Upper lobe of right lung (tissue), 1 donor: ENCODE data around the gene MAP3K9. TPM values are rescaled to one million over a fixed set of nuclear protein-coding genes. Genes with fewer than 3 reads are reported as not detected.
A peak's percentile ranks its signal among the peaks of the same experiment; 100 is the strongest.

Source experiments
- ATAC-seq: fragments of 200-7000 bp; cut with Tn5 transposase; one replicate; pipeline ENCODE4 v1.9.1; 2020; ENCODE audit warnings: mild to moderate bottlenecking, moderate library complexity
- DNase-seq: peaks from one replicate; pipeline ENCODE4 v3.0.0-alpha.2; 2020
- H3K27ac ChIP-seq: fragments of 200-600 bp; one replicate; pipeline ENCODE4 v1.8.0; 2022
- H3K27me3 ChIP-seq: fragments of 200-600 bp; one replicate; pipeline ENCODE4 v1.8.0; 2022; ENCODE audit warnings: mild to moderate bottlenecking
- H3K36me3 ChIP-seq: fragments of 200-600 bp; one replicate; pipeline ENCODE4 v1.8.0; 2022
- H3K4me1 ChIP-seq: fragments of 200-600 bp; one replicate; pipeline ENCODE4 v1.8.0; 2022
- H3K4me3 ChIP-seq: fragments of 200-600 bp; one replicate; pipeline ENCODE4 v1.8.0; 2022; ENCODE audit warnings: mild to moderate bottlenecking
- H3K9me3 ChIP-seq: fragments of 200-600 bp; one replicate; pipeline ENCODE4 v1.8.0; 2022
- intact Hi-C: fragments of 100-400 bp; cut with DNase I; formaldehyde crosslinking; loops from one replicate; pipeline ENCODE4 v1.11.0; 2022
- total RNA-seq: library from RNA; stranded (reverse); fragmentation: NEBNext Ultra II Directional; extraction: Animal tissue kit (Norgen Biotek cat#: 25700); gene quantifications from one replicate; pipeline ENCODE4 v1.2.1, GENCODE V29; 2021
- TF ChIP-seq, protein P1 (sequence below): fragments of 200-600 bp; IDR thresholded peaks from one replicate; pipeline ENCODE4 v1.8.0; 2022; ENCODE audit warnings: antibody characterized with exemption
- donor health status: DM: no; HTN: yes; CAD: no; lungs with severe emphysema.

The MAP3K9 gene
- total RNA-seq, 1 donor from 2014 or later: 12.0 TPM

DNA sequence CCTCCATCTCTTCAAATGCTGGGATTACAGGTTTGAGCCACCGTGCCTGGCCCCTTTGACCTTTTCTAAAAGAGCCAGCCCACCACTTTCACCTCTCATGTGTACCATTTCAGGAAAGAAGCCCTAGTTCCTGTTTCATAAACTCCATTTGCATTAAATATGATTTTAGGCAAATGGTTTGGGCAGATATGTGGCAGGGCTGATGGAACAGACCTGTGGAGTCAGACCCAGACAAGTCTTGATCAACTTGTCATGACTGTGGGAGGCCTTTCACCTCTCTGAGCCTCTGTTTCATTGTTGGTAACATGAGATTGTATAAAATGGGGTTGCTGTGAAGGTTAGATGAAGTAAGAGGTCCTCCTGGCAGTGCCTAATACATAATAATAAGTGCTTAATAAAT lies 5.2 kb upstream of the MAP3K9 start:
- Histone ChIP-seq H3K4me1 (peaks cover 11% of the 10 kb centered on the region), H3K36me3 (no peaks in the 10 kb centered on the region), H3K9me3 (no peaks in the 10 kb centered on the region), H3K4me3 (no peak overlapping the region), H3K27ac (no peak overlapping the region), H3K27me3 (no peaks in the 10 kb centered on the region)
- TF ChIP-seq, protein P1, sequence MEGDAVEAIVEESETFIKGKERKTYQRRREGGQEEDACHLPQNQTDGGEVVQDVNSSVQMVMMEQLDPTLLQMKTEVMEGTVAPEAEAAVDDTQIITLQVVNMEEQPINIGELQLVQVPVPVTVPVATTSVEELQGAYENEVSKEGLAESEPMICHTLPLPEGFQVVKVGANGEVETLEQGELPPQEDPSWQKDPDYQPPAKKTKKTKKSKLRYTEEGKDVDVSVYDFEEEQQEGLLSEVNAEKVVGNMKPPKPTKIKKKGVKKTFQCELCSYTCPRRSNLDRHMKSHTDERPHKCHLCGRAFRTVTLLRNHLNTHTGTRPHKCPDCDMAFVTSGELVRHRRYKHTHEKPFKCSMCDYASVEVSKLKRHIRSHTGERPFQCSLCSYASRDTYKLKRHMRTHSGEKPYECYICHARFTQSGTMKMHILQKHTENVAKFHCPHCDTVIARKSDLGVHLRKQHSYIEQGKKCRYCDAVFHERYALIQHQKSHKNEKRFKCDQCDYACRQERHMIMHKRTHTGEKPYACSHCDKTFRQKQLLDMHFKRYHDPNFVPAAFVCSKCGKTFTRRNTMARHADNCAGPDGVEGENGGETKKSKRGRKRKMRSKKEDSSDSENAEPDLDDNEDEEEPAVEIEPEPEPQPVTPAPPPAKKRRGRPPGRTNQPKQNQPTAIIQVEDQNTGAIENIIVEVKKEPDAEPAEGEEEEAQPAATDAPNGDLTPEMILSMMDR: no peak
- ATAC-seq (no peak), DNase-seq (no peak)
- intact Hi-C loops: loop anchor here (10.0 kb wide), 1 partner anchor 160 kb away; no protein-coding TSS in a partner anchor

DNA sequence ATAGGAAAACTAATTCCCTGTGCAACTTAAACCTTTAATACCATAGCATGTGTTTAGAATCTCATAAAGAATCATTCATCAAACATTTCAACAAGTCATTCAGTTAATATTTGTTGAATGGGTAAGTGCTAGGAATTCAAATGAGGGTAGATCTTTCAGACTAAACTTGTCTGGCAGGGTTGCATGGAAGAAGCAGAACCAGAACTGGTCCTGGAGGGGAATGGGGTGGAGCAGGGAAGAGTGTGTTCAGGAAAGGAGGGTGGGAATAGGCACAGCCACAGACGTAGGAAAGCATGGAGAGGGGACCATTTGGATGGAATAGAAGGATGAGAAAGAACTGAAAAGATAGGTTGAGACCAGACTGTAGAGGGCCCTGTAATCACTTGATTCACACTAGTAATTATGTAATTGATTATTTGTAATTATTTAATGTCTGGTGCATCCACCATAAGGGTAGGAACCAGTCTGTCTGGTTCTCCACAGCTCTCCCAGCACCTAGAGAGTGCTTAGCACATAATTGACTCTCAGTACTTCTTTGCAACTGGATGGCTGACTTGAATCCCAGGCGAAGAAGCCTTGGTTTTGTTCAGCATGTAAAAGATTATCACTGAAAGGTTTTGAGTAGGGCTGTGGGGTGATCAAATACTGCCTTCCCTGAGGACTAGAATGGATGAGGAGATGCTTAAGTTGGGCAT lies 3.0 kb upstream of the MAP3K9 start:
- no peaks in the 10 kb centered on the region for H3K36me3 ChIP-seq
- TF ChIP-seq, protein P1: no peak
- intact Hi-C loops: loop anchor here (10.0 kb wide), 1 partner anchor 163 kb away; no protein-coding TSS in a partner anchor
- ATAC-seq (peak; percentile 7), DNase-seq (no peak)
- no peak overlapping the region for H3K4me3 ChIP-seq
- no peak overlapping the region for H3K27ac ChIP-seq
- peaks cover 16% of the 10 kb centered on the region for H3K4me1 ChIP-seq
- H3K27me3 ChIP-seq: peaks cover 7% of the 10 kb centered on the region
- no peaks in the 10 kb centered on the region for H3K9me3 ChIP-seq

DNA sequence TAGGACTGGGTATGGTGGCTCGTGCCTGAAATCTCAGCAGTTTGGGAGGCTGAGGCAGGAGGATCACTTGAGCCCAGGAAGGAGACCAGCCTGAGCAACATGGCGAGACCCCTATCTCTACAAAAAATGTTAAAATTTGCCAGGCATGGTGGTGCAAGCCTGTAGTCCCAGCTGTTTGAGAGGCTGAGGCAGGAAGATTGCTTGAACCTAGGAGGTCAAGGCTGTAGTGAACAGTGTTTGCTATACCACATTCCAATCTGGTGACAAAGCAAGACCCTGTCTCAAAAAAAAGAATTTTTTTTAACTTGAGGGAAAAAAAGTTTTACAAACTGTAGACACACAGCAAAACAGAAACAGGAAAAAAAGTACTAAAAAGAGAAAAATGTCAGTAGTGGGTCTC lies 2.3 kb upstream of the MAP3K9 start:
- Histone ChIP-seq H3K4me1 (peaks cover 16% of the 10 kb centered on the region), H3K27ac (no peak overlapping the region), H3K27me3 (peaks cover 14% of the 10 kb centered on the region), H3K9me3 (no peaks in the 10 kb centered on the region), H3K36me3 (no peaks in the 10 kb centered on the region), H3K4me3 (no peak overlapping the region)
- DNase-seq (no peak), ATAC-seq (no peak)
- intact Hi-C loops: loop anchor here (10.0 kb wide), 1 partner anchor 163 kb away; no protein-coding TSS in a partner anchor
- TF ChIP-seq, protein P1: no peak

DNA sequence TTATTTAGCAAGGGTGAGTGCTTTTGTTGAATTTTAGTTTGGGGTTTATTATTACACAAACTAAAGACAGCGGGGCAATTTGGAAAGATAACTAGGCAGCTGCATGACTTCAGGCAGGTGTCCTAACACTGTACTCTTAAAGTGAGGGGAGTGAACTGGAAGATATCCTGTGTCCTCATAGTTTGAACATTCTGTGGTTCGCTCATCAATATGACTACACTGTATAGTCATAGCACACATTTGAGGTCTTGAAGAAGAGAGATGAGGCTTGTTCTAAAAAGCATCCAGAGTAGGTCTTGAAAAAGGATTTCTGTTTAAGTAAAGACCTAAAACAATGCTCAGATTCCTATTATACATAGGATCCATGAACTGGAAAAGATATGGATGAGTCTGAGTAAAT lies 1.7 kb upstream of the MAP3K9 start:
- H3K4me3 ChIP-seq: no peak overlapping the region
- ATAC-seq (no peak), DNase-seq (no peak)
- H3K27me3 ChIP-seq: peaks cover 17% of the 10 kb centered on the region
- intact Hi-C loops: loop anchor here (10.0 kb wide), 1 partner anchor 164 kb away; no protein-coding TSS in a partner anchor
- no peaks in the 10 kb centered on the region for H3K36me3 ChIP-seq
- H3K27ac ChIP-seq: no peak overlapping the region
- TF ChIP-seq, protein P1: no peak
- H3K4me1 ChIP-seq: peaks cover 16% of the 10 kb centered on the region
- no peaks in the 10 kb centered on the region for H3K9me3 ChIP-seq

DNA sequence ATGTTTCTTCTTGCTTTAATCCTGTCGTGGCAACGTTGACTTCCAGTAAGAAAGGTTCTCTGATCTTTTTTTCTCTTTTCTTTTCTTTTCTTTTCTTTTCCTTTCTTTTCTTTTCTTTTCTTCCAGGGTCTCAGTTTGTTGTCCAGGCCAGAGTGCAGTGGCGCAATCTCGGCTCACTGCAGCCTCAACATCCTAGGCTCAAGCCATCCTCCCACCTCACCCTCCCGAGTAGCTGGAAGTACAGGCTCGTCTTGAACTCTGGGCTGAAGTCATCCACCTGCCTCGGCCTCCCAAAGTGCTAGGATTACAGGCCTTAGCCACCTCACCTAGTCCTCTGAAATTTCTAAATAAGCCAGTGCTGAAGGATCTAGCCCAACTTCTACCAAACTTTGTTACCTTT lies 1.3 kb upstream of the MAP3K9 start:
- TF ChIP-seq, protein P1: no peak
- Histone ChIP-seq H3K4me3 (no peak overlapping the region), H3K4me1 (peaks cover 16% of the 10 kb centered on the region), H3K36me3 (no peaks in the 10 kb centered on the region), H3K27me3 (peaks cover 17% of the 10 kb centered on the region), H3K27ac (no peak overlapping the region), H3K9me3 (no peaks in the 10 kb centered on the region)
- intact Hi-C loops: loop anchor here (10.0 kb wide), 1 partner anchor 164 kb away; no protein-coding TSS in a partner anchor
- no peak for ATAC-seq
- DNase-seq: no peak
